ENCODE measurements around the gene SMURF2. TPM values are rescaled to one million over a fixed set of nuclear protein-coding genes. Genes with fewer than 3 reads are reported as not detected.

Gene SMURF2
- total RNA-seq, 1 experiment from 2014 or later: 57.6 TPM

GRCh38 chr17:64520359-64520758 lies 141.7 kb downstream of the SMURF2 start:
- no peak for TF ChIP-seq EZH2 (IDR thresholded peaks at IDR 0.05; ENCODE audit: low read depth)
- no peak for TF ChIP-seq CTCF (conservative IDR thresholded peaks at IDR 0.05)
- no peaks in the 10 kb centered on the region for H3K4me1 ChIP-seq (replicated peaks; ENCODE audit: insufficient read depth)
- no peaks in the 10 kb centered on the region for H3F3A ChIP-seq (ENCODE audit: insufficient read depth, low read depth)
- H3K36me3 ChIP-seq (ENCODE audit: low read depth): peaks cover 44% of the 10 kb centered on the region
- H2AFZ ChIP-seq: no peak overlapping the region
- ChIA-PET POLR2A (ENCODE audit: unreplicated experiment) (interaction anchor here (0.6 to 0.7 kb wide), 2 partner anchors 207 to 423 kb away, joined by 5 read pairs; no protein-coding TSS in a partner anchor), CTCF (interaction anchor here (0.6 kb wide), 1 partner anchor 541 kb away, joined by 5 read pairs; no protein-coding TSS in a partner anchor)
- no peak overlapping the region for H3K4me3 ChIP-seq
- H3K27ac ChIP-seq: no peak overlapping the region
- BruUV-seq (replicated peaks): no TSS peak
- 0 out of 2 replicates have a peak, but pooled peaks cover 3% of the 10 kb centered on the region for H4K20me1 ChIP-seq (ENCODE audit: insufficient read depth)
- H3K9me2 ChIP-seq (ENCODE audit: insufficient read depth): no peaks in the 10 kb centered on the region
- intact Hi-C loops (cut with micrococcal nuclease; ENCODE audit: unreplicated experiment): no loop called here
- no peak overlapping the region for H3K4me2 ChIP-seq
- H3K79me2 ChIP-seq (ENCODE audit: low read depth): no peaks in the 10 kb centered on the region
- H3K9me3 ChIP-seq (ENCODE audit: insufficient read depth, low read depth): no peaks in the 10 kb centered on the region
- H3K27me3 ChIP-seq (ENCODE audit: insufficient read depth, low read depth): no peaks in the 10 kb centered on the region
- no peak for DNase-seq

GRCh38 chr17:64519601-64520000 lies 142.5 kb downstream of the SMURF2 start:
- no peak overlapping the region for H2AFZ ChIP-seq

GRCh38 chr17:64515829-64516228 lies 146.3 kb downstream of the SMURF2 start:
- H3K4me1 ChIP-seq (replicated peaks; ENCODE audit: insufficient read depth): no peaks in the 10 kb centered on the region
- intact Hi-C loops (cut with micrococcal nuclease; ENCODE audit: unreplicated experiment): no loop called here
- 0 out of 2 replicates have a peak, but pooled peaks cover under 1% of the 10 kb centered on the region for H3F3A ChIP-seq (ENCODE audit: insufficient read depth, low read depth)
- DNase-seq: no peak
- H3K27ac ChIP-seq: no peak overlapping the region
- H3K36me3 ChIP-seq (ENCODE audit: low read depth): peaks cover 68% of the 10 kb centered on the region
- CTCF ChIA-PET: no interaction called here
- no peak overlapping the region for H2AFZ ChIP-seq
- POLR2A ChIA-PET (ENCODE audit: unreplicated experiment): interaction anchor here (0.6 kb wide), 1 partner anchor 77 kb away, joined by 8 read pairs; no protein-coding TSS in a partner anchor
- no peaks in the 10 kb centered on the region for H3K9me3 ChIP-seq (ENCODE audit: insufficient read depth, low read depth)
- no peak for TF ChIP-seq EZH2 (IDR thresholded peaks at IDR 0.05; ENCODE audit: low read depth)
- no peak for TF ChIP-seq CTCF (conservative IDR thresholded peaks at IDR 0.05)
- H3K27me3 ChIP-seq (ENCODE audit: insufficient read depth, low read depth): no peaks in the 10 kb centered on the region
- BruUV-seq (replicated peaks): no TSS peak
- 0 out of 2 replicates have a peak, but pooled peaks cover 4% of the 10 kb centered on the region for H3K79me2 ChIP-seq (ENCODE audit: low read depth)
- peaks cover 9% of the 10 kb centered on the region; the same call in 1 of the 2 replicates for H4K20me1 ChIP-seq (ENCODE audit: insufficient read depth)
- H3K4me3 ChIP-seq: no peak overlapping the region
- H3K9me2 ChIP-seq (ENCODE audit: insufficient read depth): no peaks in the 10 kb centered on the region
- H3K4me2 ChIP-seq: no peak overlapping the region

More at GRCh38 chr17:64519601-64520000, 142.5 kb downstream of the SMURF2 start:
- POLR2A ChIA-PET (ENCODE audit: unreplicated experiment): no interaction called here
- CTCF ChIA-PET: interaction anchor here (0.6 kb wide), 1 partner anchor 542 kb away, joined by 5 read pairs; no protein-coding TSS in a partner anchor
- Histone ChIP-seq H3K27ac (no peak overlapping the region), H3K4me2 (no peak overlapping the region), H3K79me2 (ENCODE audit: low read depth) (no peaks in the 10 kb centered on the region), H3K27me3 (ENCODE audit: insufficient read depth, low read depth) (no peaks in the 10 kb centered on the region), H3F3A (ENCODE audit: insufficient read depth, low read depth) (no peaks in the 10 kb centered on the region), H3K36me3 (ENCODE audit: low read depth) (peaks cover 49% of the 10 kb centered on the region), H3K9me3 (ENCODE audit: insufficient read depth, low read depth) (no peaks in the 10 kb centered on the region), H4K20me1 (ENCODE audit: insufficient read depth) (peaks cover 7% of the 10 kb centered on the region; the same call in 1 of the 2 replicates), H3K4me1 (replicated peaks; ENCODE audit: insufficient read depth) (no peaks in the 10 kb centered on the region), H3K4me3 (no peak overlapping the region), H3K9me2 (ENCODE audit: insufficient read depth) (no peaks in the 10 kb centered on the region)
- no TSS peak for BruUV-seq (replicated peaks)
- TF ChIP-seq CTCF (conservative IDR thresholded peaks at IDR 0.05) (no peak), EZH2 (IDR thresholded peaks at IDR 0.05; ENCODE audit: low read depth) (no peak)
- intact Hi-C loops (cut with micrococcal nuclease; ENCODE audit: unreplicated experiment): no loop called here
- no peak for DNase-seq

Measured in PC-9 (cell line).